ENCODE data around the gene PLEKHG4.
A peak's percentile ranks its signal among the peaks of the same experiment; 100 is the strongest.

PLEKHG4 gene

GRCh38 chr16:67279296-67280089, at the start of gene PLEKHG4:
Gene PLEKHG4, plus strand, starts transcription at chr16:67279532. Its CDS starts 513 bp downstream, at chr16:67280045.
- DNase-seq: peak; percentile 82

DNA sequence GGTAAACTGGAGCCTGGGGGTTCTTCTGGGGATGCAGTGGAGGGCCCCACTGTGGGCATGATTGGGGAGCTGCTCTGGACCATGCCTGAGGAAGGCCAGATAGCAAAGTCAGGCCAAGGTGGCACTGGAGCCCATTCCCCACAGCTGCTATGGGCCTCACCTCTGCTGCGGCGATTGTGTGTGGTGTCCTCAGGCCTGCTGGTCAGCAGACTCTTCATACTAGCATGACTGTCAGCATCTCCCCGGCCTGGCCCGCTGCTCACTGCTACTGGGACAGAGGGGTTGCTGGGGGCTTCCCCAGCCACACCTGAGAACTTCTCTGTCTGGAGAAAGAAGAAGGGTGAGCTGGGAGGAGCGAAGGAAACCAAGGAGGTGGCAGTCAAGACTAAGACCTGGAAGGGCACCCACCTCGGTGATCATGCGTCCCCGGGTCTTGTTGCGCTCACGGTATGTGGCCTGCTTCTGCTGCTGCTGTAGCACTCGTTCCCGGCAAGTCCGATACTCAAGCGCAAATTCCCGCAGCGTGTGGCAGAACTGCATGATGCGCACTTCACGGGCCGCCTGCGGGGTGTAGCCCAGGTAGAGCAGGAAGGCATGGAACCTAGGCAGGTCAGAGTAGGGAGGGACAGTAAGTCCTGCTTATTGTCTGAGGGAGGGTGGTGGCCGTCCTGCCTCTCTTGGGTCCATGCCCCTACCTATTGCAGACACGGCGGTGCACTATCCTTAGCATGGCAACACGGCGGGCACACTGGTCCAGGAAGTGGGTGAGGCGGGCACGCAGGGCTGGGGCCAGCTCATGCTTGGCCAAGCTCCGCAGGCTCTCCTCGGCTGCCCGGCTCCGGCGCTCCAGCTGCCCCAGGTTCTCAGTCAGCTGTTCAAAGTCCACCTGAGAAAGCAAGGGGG, 49.2 kb upstream of the PLEKHG4 start:
- no peak for DNase-seq

DNA sequence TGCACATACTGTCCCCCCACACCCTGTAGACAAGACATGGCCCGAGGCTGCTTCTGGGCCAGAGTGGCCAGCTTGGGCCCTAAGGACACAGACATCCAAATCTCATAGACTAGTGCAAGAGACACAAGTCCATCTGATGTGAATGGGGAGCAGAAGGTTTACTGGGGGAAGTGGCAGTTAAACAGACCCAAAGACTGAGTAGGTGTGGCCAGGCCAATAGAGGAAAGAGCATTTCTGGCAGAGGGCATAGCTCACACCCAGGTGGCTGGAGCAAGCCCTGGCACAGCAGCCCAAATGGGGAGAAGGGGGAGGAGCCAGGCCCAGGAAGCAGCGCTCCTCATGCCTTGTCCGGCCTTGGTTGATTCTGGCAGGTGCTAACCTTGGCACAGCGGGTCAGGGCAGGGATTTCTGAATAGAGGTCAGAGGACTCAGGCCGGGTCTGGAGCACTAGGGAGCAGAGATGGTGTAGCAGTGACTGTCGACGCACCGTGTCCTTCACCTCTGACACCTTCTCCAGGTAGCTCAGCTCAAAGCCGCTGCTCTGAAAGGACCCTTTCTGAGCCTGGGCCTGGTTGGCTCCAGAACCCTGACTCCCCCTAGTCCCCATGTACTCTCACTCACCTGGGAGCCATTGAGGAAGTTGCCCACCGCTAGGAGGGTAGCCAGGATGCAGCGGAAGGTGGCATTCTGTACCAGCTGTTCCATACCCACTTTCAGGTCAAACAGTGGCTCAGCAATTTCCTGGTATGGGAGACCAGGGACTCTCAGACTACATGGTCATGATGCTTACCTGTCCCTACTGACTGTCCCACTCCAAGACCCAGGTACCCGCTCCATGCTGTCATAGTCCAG, 48.3 kb upstream of the PLEKHG4 start:
- no peak for DNase-seq

DNA sequence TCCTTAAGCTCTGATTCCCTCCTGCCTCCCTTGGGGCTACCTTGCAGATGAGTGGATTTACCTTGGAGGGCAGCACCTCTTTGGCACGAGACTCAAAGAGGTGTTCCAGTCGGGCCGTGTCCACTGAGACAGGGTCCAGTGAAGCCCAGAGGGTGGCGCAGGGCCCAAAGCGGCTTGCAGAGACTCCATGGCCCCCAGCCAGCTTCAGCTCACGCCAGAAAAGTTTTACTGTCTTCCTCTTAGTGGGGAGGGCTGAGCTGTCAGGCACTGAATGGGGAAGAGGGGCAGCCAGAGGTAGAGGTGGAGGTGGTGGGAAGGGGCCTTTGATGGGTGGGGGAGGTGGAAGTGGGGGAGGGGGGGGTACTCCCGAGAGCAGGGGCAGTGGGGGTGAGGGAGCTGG, 45.7 kb upstream of the PLEKHG4 start:
- no peak for DNase-seq

DNA sequence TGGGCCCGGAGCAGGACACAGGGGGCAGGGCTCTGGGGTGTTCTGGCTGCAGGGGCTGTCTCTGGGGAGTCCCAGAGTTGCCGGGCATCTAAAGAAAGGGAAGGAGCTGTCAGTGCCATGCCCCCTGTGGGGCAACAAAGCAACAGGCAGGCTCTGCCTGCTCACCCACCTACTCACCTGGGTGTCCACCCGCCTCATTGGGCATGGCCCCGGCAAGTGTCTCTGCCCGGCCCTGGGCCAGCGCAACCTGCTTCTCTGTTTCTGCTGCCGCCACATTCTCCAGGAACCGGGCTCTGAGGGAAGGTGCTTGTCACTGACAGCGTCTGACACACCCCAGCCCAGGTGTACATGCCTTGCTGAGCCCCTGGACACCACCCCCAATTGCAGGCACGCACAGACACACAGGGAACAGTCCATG, 45.1 kb upstream of the PLEKHG4 start:
- DNase-seq: no peak

- DNase-seq: peak; percentile 18
Observed at GRCh38 chr16:67235816-67236562, 43.3 kb upstream of the PLEKHG4 start.

DNA sequence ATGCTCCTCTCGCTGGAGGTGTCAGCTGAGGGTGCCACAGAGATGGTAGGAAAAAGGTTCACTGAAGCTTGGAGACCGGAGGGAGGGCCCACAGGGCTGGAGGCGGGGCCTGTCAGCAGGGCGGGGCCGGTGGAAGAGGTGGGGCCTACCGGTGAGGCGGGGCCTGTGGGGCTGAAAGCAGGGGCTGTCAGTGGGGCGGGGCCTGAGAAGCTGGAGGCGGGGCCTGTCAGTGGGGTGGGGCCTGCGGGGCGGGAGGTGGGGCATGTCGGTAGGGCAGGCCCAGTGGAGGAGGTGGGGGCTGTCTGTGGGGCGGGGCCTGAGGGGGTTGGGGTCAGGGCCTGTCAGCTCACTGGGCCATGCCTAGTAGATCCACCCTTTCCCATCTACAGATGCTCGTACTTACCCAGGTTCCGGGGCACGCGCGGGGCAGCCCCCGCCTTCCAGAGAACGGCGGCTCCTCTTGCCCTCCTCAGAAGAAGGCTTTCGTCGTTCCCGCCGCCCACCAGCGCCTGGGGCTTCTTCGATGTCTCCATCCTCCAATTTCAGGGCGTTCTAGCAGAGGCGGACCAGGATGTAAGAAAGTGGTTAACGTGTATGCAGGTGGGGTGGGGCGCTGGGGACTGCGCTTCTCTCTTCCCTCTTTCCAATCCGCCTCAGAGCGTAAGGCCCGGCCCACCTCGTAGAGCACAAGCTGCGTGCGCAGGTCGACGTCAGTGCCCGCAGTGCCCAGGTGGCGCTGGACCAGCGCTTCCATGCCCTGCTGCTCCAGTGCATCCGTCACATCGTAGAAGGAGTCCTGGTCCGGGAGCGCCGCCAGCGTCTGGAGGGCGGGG, 42.6 kb upstream of the PLEKHG4 start:
- DNase-seq: peak; percentile 69

GRCh38 chr16:67237396-67238277, 41.7 kb upstream of the PLEKHG4 start:
- no peak for DNase-seq

- no peak for DNase-seq
Observed at GRCh38 chr16:67238278-67238575, 41.1 kb upstream of the PLEKHG4 start.

- no peak for DNase-seq
Observed at GRCh38 chr16:67238806-67239470, 40.4 kb upstream of the PLEKHG4 start.

DNA sequence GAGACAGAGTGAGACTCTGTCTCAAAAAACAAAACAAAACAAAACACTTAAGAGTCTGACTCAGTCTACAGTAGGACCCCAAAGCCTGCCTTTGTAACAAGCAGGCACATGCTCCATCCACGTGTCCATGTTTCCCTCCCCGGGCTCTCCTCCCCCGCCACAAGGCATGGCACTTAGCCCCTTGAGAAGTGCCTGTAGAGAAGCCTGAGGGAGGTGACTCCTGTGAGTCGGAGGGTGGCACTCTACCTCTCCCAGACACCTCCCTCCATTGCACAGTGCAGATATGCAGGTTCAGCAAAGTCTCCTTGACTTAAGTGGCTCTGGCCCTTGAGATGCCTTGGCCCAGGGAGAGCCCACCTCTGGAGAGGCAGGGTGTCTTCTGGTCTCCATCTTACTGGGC, 38.8 kb upstream of the PLEKHG4 start:
- DNase-seq: no peak

DNA sequence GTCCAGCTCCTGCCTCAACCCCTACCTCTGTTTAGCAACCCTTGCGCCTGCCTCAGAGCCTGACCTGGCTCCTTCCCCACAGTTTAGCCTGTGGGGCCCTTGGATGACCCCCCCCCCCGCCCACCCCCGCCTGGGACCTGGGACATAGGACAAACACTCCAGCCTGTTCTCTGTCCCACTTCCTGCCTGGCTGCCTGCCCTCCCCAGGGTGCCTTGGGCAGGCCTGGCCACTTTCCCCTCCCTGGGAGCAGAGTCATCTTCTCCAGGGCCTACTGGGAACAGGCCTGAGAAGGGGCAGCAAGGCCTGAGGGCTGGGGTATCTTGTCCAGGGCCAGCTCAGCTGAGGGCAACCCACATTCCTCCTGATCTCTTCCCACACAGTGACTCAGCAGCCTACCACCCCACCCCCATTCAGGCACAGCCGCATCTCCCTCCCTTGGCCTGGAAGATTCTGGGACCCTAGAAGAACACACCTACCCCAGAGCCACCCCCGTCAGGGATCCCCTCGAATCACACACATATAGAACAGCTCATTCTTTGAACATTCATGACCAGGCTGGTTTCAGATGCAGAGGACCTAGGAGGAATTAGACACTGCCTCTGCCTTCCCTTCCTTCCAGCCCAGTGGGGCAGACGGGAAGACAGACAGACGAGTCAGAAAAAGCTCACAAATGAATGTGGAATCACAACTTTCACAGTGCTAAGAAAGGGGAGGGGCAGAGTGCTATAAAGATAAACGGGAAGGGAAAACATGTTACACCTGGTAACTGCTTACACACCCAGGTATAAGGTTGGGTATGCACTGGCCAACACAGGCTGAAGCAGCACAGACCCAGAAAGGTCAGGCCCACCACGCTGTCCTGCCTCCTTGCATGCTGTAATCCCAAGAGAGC, 38.1 kb upstream of the PLEKHG4 start:
- DNase-seq: no peak

- no peak for DNase-seq
Observed at GRCh38 chr16:67242138-67242730, 37.1 kb upstream of the PLEKHG4 start.

DNA sequence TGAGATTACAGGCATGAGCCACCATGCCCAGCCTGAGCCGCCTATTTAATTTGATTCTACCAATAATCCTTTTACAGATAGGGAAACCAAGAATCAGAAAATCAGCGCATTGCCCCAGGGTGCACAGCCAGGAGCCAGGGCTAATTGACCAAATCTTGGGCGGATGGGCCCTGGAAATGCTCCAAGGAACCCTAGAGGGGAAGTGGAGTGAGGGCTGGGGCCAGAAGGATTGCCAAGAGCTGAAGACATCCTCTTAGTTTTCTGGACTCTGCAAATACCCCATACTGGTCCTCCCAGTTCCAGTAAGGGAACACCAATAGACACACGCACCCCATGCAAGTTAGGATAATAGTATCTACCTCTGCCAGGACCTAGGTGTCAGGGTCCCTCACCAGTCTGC, 35.9 kb upstream of the PLEKHG4 start:
- DNase-seq: no peak

DNA sequence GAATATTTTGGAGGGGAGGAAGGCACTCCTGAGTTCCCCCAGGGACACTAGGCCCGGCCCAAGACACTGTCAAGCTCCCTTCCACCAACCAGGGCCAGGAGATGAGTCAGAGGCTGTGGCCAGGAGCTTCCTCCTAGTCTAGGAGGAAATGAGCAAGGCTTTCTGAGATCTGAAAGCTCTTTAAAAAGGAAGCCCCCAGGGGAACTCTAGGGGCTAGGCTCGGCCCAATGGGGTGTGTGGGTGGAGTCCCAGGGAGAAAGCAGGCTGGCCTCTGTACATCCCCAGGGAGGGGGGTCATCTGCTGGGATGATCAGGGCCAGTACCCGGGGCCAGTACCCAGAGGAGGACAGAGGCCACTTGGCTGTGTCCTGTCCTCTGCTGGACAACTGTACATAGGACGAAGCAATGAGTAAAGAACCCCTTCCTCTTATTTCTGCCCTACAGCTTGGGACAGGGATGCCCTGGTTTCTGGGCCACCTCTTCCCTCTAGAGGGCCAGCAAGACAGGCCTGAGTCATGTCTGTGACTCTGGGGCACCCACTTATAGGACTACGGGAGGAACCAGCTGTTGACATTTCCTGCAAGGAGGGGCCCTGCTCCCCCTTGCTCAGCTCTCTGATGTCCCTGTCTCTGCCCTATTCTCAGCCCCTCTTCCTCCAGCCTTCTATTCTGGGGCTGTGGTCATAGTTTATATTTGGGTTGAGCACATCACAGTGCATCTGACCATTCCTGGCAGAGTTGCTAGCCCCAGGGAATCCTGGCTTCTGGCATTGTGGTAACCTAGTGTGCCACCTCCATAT, 34.7 kb upstream of the PLEKHG4 start:
- DNase-seq: peak; percentile 86

DNA sequence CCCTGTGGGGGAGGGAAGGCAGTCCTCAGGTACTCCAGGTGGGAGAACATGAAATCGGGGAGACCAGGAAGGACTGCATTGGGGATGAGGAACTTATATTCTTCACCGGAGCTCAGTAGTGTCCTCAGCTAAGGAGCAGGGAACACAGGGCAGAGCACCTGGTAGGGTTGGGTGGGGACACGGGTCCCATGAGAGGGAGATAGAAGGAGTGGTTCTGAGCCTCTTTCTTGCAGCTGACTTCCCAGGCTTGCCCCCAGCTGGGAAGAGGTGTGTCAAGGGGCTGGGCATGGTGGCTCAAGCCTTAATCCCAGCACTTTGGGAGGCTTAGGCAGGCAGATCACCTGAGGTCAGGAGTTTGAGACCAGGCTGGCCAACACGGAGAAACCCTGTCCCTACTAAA, 34.1 kb upstream of the PLEKHG4 start:
- DNase-seq: no peak

DNA sequence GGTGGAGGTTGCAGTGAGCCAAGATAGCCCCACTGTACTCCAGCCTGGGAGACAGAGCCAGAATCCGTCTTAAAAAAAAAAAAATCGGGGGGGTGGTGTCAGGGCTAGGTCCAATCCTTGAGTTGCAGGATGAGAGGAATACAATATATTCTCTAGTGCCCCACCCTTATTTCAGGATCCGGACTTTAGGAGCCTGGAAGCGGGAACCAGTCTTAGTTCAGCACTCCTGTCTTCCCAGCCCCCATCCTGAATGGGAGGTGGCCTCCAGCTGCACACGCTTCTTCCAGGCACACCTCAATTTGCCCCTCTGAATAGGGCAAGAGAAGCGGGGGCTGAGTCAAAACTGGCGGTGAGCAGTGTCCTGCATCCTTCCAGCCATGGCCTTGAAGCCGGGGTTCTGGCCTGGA, 33.7 kb upstream of the PLEKHG4 start:
- DNase-seq: no peak

Data from CD4-positive, alpha-beta T cell treated with Interferon gamma for 1 hour (primary cell).